Measurements from ENCODE around the gene SERPINA10.
"Not testable (repeated sequence)": the region's sequence is repeated elsewhere in the genome, so short reads cannot be mapped to it uniquely, and the experiment has no call there.

Gene SERPINA10

DNA sequence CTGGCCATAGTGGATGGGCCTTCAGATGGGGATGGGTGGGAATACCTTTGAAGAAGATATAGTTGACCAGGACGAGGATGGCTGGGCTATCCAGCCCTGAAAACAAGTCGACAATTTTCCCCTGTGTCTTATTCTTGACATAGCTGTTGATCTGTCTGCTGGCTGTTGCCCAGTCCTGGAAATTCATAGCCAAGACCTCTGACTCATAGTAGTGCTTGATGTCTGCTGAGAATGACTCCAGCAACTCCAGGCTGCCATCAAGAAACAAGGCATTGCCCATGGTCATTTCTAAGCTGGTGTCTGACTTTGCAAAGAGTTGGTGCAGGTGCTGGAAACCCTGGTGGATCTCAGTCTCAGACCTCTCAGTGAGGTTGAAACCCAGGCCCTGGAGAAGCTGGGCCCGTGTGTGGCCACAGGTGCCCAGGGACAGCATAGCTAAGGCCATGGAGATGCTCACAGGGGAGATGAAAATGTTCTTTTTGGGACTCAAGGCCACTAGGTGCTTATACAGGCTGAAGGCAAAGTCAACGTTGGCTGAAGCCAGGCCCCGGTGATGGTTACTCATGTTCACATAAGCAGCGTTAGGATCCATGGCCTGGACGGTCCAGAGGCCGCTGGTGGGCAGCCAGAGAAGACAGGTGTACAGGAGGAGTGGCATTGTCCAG, 21.1 kb upstream of the SERPINA10 start:
- DNase-seq = no peak

- DNase-seq = no peak
These were observed 19.6 kb upstream of the SERPINA10 start for GRCh38 chr14:94312481-94313246.

- DNase-seq = no peak
These were observed 17.2 kb upstream of the SERPINA10 start for GRCh38 chr14:94310248-94310647.

- no peak for DNase-seq
These were observed 16.7 kb upstream of the SERPINA10 start for GRCh38 chr14:94309721-94310120.

- DNase-seq = peak; percentile 42
These were observed 14.4 kb upstream of the SERPINA10 start for GRCh38 chr14:94307410-94307992.

GRCh38 chr14:94306047-94306978, 13.2 kb upstream of the SERPINA10 start:
- DNase-seq = no peak

- no peak for DNase-seq
These were observed 12.6 kb upstream of the SERPINA10 start for GRCh38 chr14:94305620-94306019.

GRCh38 chr14:94304243-94304642, 11.2 kb upstream of the SERPINA10 start:
- no peak for DNase-seq

DNA sequence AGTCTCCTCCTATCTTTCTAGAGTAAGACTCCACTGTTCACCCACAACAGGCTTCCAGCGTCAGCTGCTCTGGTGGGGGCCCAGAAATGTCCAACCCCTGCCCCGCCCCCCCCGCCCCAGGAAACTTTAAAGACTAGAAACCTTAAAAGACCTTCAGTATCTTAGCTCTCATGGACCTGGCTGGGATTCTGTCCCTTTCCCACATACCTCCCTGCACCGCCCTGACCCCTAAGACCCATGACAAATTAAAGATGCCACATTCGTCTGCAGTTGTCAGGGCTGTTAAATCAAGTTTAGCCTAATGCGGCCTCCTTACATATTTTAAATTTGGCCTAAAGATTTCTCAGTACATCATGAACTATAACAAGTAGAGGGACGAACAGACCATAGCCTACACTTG, 10.0 kb upstream of the SERPINA10 start:
- no peak for DNase-seq

DNA sequence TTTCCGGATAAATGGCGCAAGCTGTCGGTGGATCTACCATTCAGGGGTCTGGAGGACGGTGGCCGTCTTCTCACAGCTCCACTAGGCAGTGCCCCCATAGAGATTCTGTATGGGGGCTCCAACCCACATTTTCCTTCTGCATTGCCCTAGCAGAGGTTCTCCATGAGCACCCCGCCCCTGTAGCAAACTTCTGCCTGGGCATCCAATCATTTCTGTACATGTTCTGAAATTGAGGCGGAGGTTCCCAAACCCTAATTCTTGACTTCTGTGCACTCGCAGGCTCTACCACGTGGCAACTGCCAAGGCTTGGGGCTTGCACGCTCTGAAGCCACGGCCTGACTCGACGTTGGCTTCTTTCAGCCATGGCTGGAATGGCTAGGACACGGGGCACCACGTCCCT, 5.1 kb upstream of the SERPINA10 start:
- DNase-seq = no peak

DNA sequence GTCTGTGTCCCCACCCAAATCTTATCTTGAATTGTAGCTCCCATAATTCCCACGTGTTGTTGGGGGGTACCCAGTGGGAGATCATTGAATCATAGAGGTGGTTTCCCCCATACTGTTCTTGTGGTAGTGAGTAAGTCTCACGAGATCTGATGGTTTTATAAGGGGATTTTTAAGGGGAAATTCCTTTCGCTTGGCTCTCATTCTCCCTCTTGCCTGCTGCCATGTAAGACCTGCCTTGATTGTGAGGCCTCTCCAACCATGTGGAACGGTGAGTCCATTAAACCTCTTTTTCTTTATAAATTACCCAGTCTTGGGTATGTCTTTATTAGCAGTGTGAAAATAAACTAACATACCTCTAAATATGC, 3.1 kb upstream of the SERPINA10 start:
- not testable (repeated sequence) for DNase-seq

GRCh38 chr14:94295360-94296180, 2.5 kb upstream of the SERPINA10 start:
- no peak for DNase-seq

DNA sequence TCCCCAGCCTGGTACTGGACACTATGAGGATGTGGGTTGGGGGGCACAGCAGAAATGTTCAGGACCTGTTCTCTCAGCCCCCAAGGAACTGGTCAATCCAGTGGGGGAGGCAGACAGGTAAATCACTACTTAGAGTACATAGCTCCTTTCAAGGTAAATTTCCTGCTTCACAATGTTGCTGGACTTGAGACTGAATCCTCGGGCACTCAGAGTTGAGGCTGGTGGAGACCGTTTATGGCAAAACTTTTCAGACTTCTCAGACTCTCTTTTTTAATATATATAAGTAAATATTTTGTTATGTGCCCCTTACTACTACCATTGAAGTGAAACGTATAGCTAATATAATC, 483 bp upstream of the SERPINA10 start:
- DNase-seq = no peak

- no peak for DNase-seq
These were observed 569 bp downstream of the SERPINA10 start for GRCh38 chr14:94292526-94292871.

- DNase-seq = no peak
These were observed 1.1 kb downstream of the SERPINA10 start for GRCh38 chr14:94291906-94292525.

DNA sequence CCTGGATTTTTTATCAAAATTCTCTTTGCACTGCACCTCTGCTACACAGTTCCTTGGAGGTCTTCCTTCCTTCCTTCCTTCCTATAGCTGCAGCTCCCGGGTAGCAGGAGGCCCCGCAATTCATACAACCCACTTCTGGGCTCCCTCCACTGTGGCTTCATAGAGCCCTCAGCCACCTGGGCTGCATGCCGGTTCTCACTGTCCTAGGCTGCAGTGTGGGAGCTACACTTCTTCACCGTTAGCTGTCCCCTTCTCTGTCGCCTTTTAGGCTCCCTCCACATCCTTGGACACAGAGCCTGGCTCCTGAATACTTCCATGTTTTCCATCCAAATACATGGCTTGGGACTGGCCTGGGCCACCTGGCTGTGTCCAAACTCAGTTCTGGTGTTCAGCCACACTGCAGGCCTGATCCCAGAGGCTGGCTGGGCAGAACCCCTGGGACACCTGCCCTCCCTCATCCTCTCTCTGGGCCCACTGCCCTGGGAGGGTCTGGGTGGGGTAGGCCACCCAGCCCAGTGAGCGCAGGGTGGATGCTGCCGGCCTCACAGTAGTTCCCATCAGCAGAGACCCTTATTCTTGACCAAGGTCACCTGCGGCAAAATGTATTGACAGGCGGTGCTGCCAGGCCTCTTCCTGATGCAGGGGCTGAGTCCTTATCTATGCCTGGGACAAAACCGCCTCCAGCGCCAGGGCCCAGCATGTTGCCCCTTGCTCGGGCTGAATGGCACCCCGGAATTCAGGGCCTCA, 1.7 kb downstream of the SERPINA10 start:
- DNase-seq = no peak

DNA sequence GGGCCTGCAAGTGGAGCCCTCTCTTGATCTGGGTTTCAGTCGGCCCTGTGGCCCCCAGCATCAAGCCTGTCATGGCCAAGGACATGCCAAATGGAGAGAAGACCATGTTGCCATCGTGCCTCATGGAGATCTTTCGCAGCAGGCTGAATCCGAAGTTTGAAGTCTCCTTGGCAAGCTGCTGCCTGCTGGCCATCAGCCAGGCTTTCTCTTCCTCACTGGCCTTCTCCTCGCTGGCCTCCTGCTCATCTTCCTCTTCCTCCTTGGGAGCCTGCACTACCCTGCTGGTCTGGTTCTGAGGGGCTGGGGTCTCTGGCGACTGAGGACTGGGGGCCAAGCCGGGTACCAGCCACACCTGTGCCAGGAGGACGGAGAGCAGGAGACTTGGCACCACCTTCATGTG, 2.9 kb downstream of the SERPINA10 start:
- DNase-seq = no peak

DNA sequence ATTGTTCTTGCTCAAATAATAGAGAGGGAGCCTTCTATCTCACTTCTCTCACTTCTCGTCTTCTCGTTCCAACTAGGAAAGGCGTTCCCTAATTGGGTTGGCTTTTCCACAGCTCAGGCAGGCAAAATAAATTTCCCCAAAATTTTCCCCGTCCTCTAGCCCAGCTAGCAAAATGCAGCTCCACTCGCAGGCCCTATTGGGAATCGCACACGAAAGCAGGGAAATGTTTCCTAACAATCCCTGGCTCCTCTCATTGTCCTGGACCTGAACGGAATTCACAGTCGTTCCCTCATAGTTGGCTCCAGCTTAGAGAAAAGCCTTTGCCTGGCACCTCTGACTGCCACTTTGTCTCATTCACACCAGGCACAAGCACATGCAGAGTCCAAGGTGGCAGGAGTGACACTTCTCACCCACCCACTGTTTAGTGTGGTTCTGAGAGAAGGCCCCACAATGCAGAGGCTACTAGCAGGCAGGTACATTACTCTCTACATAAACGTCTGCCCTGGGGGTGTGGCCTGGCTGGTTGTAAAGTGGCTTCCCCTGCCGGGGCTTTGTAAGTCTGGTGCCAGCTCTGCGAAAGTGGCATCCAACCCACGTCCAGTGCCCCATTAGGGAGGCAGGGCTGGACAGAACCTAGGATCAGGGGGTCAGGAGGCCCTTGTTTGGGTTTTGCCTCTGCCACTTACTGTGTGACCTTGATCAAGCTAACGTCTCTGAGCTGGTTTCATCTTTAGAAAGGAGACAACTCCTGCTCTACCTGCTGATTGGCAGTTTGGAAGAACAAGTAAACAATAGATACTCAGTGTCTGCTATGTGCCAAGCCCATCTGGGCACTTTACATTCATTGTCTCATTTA, 4.2 kb downstream of the SERPINA10 start:
- DNase-seq = no peak

DNA sequence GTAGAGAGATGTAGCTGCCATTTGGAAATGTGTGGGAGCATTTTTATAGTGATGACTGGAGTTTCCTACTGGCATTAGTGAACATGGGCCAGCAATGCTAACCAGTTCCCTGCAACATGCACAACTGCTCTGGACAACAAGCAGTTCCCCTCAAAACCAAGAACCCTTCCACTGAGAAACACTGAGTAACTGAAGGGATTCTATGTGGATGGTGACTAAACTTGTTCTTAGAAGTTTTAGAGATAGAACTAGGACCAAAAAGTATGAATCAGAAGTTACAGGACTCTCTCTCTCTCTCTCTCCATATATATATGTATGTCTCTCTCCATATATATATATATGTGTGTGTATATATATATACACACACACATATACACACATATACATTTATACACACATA, 7.9 kb downstream of the SERPINA10 start:
- DNase-seq = no peak

DNA sequence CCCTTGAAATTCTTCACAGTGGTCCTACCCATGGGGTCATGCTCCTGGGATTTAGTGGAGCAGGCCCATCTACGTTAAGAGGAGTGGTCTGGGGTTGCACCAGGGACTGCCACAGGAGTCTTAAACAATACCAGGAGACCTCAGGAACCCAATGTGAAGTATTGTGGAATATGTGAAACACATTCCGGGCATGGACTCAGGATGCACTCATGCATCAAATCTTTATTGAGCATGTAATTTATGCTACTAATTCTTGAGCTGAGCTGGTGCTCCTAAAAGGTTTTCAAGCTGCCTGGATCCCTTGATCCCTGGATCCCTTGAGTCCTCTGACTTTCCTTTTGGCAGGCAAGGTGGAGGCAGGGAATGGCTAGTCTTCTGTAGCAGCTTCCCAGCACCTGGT, 8.8 kb downstream of the SERPINA10 start:
- no peak for DNase-seq

All from AML-193 (cell line).